Measurements from ENCODE around the gene VAPB.

VAPB gene

DNA sequence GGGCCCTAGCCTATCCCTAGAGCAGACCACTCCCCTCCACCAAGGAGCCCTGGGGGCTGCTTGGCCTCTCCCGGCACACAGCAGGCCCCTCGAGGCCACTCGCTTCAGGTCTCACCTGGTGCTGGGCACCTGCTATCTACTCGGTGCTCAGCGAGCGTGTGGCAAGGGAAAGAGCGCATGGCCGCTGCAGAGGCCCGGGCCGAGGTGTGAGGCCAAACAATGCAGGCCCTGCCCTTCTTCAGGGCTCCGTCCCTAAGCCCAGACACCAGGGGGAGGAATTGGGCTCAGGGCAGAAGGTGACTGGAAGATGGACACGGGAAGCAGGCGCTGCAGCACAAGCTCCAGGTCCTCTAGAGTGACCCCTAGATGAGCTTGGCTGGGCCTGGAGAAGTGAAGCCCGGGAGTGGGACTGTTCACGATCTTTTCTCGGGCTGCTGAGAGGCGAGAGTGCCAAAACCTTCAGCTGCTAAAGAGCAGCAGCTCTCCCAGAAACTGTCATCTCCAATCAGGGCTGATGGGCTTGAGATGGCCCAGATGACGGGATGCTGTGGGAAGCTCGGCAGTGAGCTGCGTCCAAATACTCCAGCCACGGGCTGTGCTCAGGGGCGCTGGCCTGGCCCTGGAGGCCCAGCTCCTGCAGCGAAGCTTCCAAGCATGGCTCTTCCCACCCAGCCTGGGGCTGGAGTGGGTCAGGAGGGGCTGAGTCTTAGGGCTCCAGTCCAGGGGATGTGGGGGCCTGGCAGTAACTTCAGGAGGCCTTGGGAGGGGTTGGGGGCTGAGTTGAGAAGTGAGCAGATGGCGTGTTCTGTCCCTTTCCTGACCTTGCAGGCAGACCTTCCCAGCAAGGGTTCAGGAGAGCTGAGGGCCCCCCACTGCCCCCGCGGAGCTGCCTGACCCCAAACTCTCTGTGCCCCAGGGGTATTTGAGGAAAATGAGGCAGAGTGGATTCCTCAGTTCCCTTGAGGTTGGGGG is 82.5 kb downstream of the VAPB start:
- no peak overlapping the region for H3K4me3 ChIP-seq (ENCODE audit: low read length)
- DNase-seq (ENCODE audit: low read depth, low spot score): no peak

GRCh38 chr20:58472273-58473018 is 83.4 kb downstream of the VAPB start:
- no peak for DNase-seq (ENCODE audit: low read depth, low spot score)
- H3K4me3 ChIP-seq (ENCODE audit: low read length): no peak overlapping the region

GRCh38 chr20:58473453-58474425 is 84.7 kb downstream of the VAPB start:
- no peak overlapping the region for H3K4me3 ChIP-seq (ENCODE audit: low read length)
- DNase-seq (ENCODE audit: low read depth, low spot score): no peak

- no peak for DNase-seq (ENCODE audit: low read depth, low spot score)
- no peak overlapping the region for H3K4me3 ChIP-seq (ENCODE audit: low read length)
Observed at GRCh38 chr20:58475466-58475865, 86.4 kb downstream of the VAPB start.

- H3K4me3 ChIP-seq (ENCODE audit: low read length): no peak overlapping the region
- DNase-seq (ENCODE audit: low read depth, low spot score): no peak
Observed at GRCh38 chr20:58478141-58478805, 89.2 kb downstream of the VAPB start.

DNA sequence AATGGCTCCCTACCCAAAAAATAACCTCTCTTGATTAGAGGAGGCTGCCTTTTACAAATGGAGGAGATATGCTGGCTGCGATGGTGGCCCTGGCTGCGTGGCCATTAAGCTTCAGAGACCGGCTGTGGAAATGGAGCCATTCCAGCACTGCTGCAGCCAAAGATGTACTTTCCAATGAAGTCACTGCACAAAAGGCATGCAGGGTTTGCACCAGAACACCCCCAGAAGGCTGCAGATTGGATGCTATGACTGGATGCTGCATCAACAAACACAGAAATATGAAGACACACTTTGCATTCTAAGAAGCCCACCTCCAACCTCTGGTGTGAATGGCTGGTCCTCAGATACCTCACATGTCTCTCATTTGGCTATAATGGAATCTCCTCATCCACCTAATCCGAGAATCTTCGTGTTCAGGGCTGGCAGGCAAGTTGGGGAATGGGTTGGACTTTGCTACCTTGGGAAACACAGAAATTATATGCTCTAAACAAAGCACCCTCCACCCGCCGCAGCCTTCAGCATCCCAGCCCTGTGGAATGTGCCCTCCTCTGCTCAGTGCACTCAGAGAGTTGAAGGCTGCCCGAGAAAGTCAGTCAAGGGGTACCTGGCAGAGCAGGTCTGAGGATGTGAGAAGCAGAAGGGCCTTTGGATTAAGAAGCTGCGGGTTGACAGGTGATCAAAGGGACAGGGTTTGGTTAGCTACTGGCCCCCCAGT is 90.9 kb downstream of the VAPB start:
- H3K4me3 ChIP-seq (ENCODE audit: low read length): no peak overlapping the region
- DNase-seq (ENCODE audit: low read depth, low spot score): no peak

DNA sequence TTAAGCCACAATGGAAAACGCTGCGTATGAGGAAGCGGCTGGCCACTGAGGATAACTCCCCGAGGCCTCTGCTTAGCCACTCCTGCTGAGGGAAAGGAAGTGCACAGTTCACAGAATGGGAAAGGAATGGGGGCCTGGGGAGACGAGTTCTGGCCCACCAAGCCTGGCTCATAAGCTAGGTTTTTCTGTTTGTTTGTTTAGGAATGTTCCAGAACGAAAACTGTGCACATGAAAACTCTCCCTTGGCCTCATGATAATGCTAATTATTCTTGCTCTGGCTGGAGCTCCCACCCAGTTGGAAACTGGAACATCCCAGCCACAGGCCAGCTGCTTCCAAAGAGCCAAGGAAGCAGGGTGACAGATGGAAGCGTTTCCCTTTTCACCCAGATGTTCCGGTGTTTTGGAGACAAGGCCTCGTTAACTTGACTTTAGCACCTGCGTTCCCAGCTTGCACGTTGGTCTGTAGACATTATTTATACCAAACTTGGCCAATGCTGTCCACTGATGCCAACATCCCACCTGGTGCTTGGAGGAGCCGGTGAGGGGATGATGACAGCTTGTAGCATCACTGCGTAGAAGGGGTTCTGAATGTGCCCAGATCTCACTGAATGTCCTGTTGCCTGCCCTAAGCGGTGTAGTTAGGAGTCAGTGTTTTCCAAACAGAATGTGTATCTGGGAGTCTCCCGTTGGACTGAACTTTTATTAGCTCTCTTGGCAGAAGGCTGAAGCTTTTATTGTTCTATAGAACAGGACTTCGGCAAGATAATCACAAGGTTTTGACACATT is 91.7 kb downstream of the VAPB start:
- no peak overlapping the region for H3K4me3 ChIP-seq (ENCODE audit: low read length)
- no peak for DNase-seq (ENCODE audit: low read depth, low spot score)

DNA sequence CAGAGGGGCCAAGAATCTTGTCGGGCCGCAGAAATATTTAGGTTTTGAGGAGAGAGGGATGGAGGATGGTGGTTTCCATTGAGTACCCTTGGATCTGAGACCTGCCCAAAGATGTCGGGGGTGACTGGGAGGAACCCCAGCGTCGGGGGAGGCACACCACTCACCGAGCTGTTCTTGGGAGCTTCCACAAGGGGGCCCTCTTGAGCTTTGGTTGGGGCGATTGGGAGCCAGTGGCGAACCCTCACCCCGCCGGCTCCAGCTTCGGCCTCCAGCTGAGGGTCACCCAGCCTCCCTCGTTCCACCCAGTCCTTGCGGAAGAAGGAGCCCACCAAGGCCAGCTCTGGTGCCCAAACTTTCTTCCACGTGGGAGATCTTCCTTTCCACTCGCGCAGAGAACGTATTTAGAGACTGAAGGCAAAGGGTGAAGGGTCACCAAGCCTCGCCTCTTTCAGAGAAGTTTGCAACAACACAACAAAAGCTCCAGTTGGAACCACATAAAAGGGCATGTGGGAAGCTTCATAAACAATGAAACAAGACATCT is 92.5 kb downstream of the VAPB start:
- H3K4me3 ChIP-seq (ENCODE audit: low read length): no peak overlapping the region
- DNase-seq (ENCODE audit: low read depth, low spot score): no peak

- H3K4me3 ChIP-seq (ENCODE audit: low read length): no peak overlapping the region
- DNase-seq (ENCODE audit: low read depth, low spot score): no peak
Observed at GRCh38 chr20:58482416-58482815, 93.4 kb downstream of the VAPB start.

DNA sequence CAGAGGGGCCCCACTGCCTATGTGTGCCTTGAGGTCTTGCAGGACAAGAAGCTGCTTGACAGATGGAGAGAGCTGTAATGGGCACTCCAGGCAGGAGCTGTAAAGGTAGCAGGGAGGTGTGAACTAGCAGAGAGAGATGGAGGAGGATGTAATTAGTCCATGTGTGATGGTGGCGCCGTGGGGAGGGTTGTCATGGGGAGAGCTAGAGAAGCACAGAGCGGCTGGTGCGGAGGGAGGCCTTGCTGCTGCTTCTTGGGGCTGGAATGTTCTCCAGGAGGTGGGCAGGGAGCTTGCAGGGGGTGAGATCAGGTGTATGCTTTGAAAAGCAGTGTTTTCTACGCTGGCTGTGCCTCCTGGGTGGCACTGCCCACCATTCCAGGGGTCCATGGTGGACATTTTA is 94.0 kb downstream of the VAPB start:
- no peak overlapping the region for H3K4me3 ChIP-seq (ENCODE audit: low read length)
- DNase-seq (ENCODE audit: low read depth, low spot score): no peak

- no peak overlapping the region for H3K4me3 ChIP-seq (ENCODE audit: low read length)
- DNase-seq (ENCODE audit: low read depth, low spot score): no peak
Observed at GRCh38 chr20:58483470-58483869, 94.4 kb downstream of the VAPB start.

DNA sequence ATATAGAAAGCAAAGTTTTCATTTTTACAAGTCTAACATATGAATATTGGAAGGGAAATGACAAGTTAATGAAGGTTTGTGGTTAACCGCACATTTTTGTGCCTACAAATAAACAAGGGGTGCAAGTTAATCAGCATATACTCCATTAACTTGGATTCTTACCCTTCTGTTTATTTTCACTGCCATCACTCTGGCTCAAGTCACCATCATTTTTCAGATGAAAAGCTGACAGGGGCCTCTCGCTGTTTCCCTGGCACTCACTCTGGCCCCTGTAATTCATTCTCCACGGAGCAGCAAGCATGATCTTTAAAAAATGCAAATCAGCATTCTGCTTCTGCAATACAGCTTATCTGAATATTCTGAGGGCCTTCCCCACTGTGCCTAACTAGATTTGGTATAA is 96.4 kb downstream of the VAPB start:
- DNase-seq (ENCODE audit: low read depth, low spot score): no peak
- no peak overlapping the region for H3K4me3 ChIP-seq (ENCODE audit: low read length)

GRCh38 chr20:58486207-58486606 is 97.2 kb downstream of the VAPB start:
- no peak overlapping the region for H3K4me3 ChIP-seq (ENCODE audit: low read length)
- DNase-seq (ENCODE audit: low read depth, low spot score): no peak

DNA sequence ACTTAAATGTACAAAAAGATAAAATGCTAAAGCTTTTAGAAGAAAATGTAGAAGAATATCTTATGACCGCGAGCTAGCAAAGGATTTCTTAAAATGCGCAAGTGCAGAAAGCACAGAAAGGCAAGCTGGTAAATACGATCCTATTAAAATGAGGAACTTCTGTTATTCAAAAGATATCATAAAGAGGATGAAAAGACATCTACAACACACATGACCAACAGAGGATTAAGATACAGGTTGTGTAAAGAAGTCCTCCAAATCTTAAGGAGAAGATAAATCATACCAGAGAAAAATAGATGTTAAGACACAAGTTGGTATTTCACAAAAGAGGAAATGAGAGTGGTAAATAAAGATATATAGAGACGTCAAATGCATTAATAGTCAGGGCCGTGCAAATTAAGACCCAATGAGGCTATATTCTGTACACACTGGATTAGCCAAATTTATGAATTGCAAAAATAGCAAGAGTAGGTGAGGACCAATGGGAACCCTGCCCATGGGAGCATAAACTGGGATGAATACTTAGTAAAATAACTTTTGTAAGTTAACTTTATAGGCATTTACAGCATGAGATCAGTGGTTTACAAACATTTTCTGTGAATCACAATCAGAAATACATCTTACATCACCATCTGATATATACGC is 103.2 kb downstream of the VAPB start:
- no peak overlapping the region for H3K4me3 ChIP-seq (ENCODE audit: low read length)
- DNase-seq (ENCODE audit: low read depth, low spot score): no peak

GRCh38 chr20:58492795-58493524 is 103.9 kb downstream of the VAPB start:
- no peak for DNase-seq (ENCODE audit: low read depth, low spot score)
- no peak overlapping the region for H3K4me3 ChIP-seq (ENCODE audit: low read length)

All from Jurkat, Clone E6-1 (cell line).